CD14-positive monocyte (primary cell): Measurements from ENCODE around the gene CNTN4. TPM values are rescaled to one million over a fixed set of nuclear protein-coding genes. Genes with fewer than 3 reads are reported as not detected.

Experiments used
- DNase-seq, 3 donors: peaks; one replicate each; pipeline ENCODE4 v3.0.0-alpha.2; 2011 to 2022
- H2AFZ ChIP-seq: 2 replicates; pipeline ENCODE4 v1.6.0; 2012; ENCODE audit warnings: mild to moderate bottlenecking, low read depth, low read length, inconsistent platforms; ENCODE audit not compliant: insufficient read depth, poor library complexity, severe bottlenecking
- H3K27ac ChIP-seq, 2 donors: 1 replicate in 1 of 2; 2 replicates in 1 of 2; pipeline ENCODE4 v1.5.1; 2012 to 2013; ENCODE audit warnings: low read length in 2 of 2, control low read depth in 1 of 2, inconsistent platforms in 1 of 2, low read depth in 1 of 2, mild to moderate bottlenecking in 1 of 2
- H3K27me3 ChIP-seq, 2 donors: one replicate each; pipeline versions ENCODE4 v1.6.0 to v1.6.1; 2011 to 2013; ENCODE audit warnings: low read length in 2 of 2; ENCODE audit not compliant: control insufficient read depth in 2 of 2, insufficient read depth in 2 of 2
- H3K36me3 ChIP-seq, 2 donors: replicated peaks in 1 of 2; 1 replicate in 1 of 2; 2 replicates in 1 of 2; pipeline versions ENCODE4 v1.5.1 to v1.6.1; 2012 to 2013; ENCODE audit warnings: low read length in 2 of 2, control low read depth in 1 of 2, inconsistent platforms in 1 of 2, mild to moderate bottlenecking in 1 of 2; ENCODE audit not compliant: insufficient read depth in 2 of 2, control insufficient read depth in 1 of 2
- H3K4me1 ChIP-seq, 2 donors: 1 replicate in 1 of 2; 2 replicates in 1 of 2; pipeline versions ENCODE4 v1.5.1 to v1.6.1; 2012 to 2013; ENCODE audit warnings: low read length in 2 of 2, control low read depth in 1 of 2, inconsistent platforms in 1 of 2, mild to moderate bottlenecking in 1 of 2, moderate library complexity in 1 of 2; ENCODE audit not compliant: insufficient read depth in 2 of 2, control insufficient read depth in 1 of 2
- H3K4me2 ChIP-seq: replicated peaks from 2 replicates; pipeline ENCODE3; 2012; ENCODE audit warnings: low read length, moderate library complexity, mild to moderate bottlenecking; ENCODE audit not compliant: poor library complexity, severe bottlenecking; ENCODE audit errors: extremely low read depth
- H3K4me3 ChIP-seq, 3 experiments: fragments of 200-600 bp in 1 of 3; sonication (generic) in 1 of 3; replicated peaks in 1 of 3; 1 replicate in 2 of 3; 2 replicates in 1 of 3; pipeline ENCODE4 v1.5.1; 2011 to 2013; ENCODE audit warnings: low read length in 3 of 3, mild to moderate bottlenecking in 3 of 3, control low read depth in 2 of 3, low read depth in 2 of 3, inconsistent platforms in 1 of 3, moderate library complexity in 1 of 3
- H3K79me2 ChIP-seq: 2 replicates; pipeline ENCODE4 v1.6.0; 2012; ENCODE audit warnings: mild to moderate bottlenecking, control low read depth, inconsistent platforms, low read length, moderate library complexity; ENCODE audit not compliant: insufficient read depth
- H3K9ac ChIP-seq: 2 replicates; pipeline ENCODE4 v1.6.0; 2017; ENCODE audit warnings: low read length, mild to moderate bottlenecking; ENCODE audit not compliant: insufficient read depth, poor library complexity, severe bottlenecking
- H3K9me3 ChIP-seq, 2 donors: replicated peaks in 1 of 2; 1 replicate in 1 of 2; 2 replicates in 1 of 2; pipeline versions ENCODE4 v1.5.1 to v1.6.1; 2012 to 2013; ENCODE audit warnings: low read length in 2 of 2, control low read depth in 1 of 2; ENCODE audit not compliant: control insufficient read depth in 1 of 2, insufficient read depth in 1 of 2
- H4K20me1 ChIP-seq: 2 replicates; pipeline ENCODE4 v1.6.0; 2012; ENCODE audit warnings: mild to moderate bottlenecking, low read length, control low read depth, moderate library complexity; ENCODE audit not compliant: insufficient read depth
- H3K27ac Mint-ChIP-seq, 7 donors: one replicate each; pipeline ENCODE4 v1.8.0; 2020; ENCODE audit warnings: mild to moderate bottlenecking in 7 of 7, mixed read lengths in 7 of 7, moderate library complexity in 6 of 7, inconsistent platforms in 2 of 7
- H3K27me3 Mint-ChIP-seq, 3 donors: one replicate each; pipeline ENCODE4 v1.8.0; 2021 to 2022; ENCODE audit warnings: low read depth in 3 of 3, mild to moderate bottlenecking in 3 of 3, mixed read lengths in 3 of 3, moderate library complexity in 3 of 3, inconsistent platforms in 1 of 3
- H3K36me3 Mint-ChIP-seq, 2 donors: one replicate each; pipeline ENCODE4 v1.8.0; 2020; ENCODE audit warnings: mixed read lengths in 2 of 2, inconsistent platforms in 1 of 2, mild to moderate bottlenecking in 1 of 2
- H3K4me1 Mint-ChIP-seq: one replicate; pipeline ENCODE4 v1.8.0; 2020; ENCODE audit warnings: mild to moderate bottlenecking, mixed read lengths
- H3K4me3 Mint-ChIP-seq, 2 donors: one replicate each; pipeline ENCODE4 v1.8.0; 2020; ENCODE audit warnings: mild to moderate bottlenecking in 2 of 2, mixed read lengths in 2 of 2, moderate library complexity in 1 of 2
- H3K9me3 Mint-ChIP-seq, 7 donors: one replicate each; pipeline ENCODE4 v1.8.0; 2020 to 2022; ENCODE audit warnings: mixed read lengths in 7 of 7, mild to moderate bottlenecking in 6 of 7, moderate library complexity in 6 of 7, inconsistent platforms in 2 of 7
- CTCF ChIP-seq: fragments of 200-600 bp; IDR thresholded peaks from one replicate; pipeline ENCODE4 v1.8.0; 2022; ENCODE audit warnings: antibody characterized with exemption, mild to moderate bottlenecking
- WGBS: methylation state at CpG from one replicate; pipeline ENCODE4 v1.1.5; 2013; ENCODE audit warnings: missing lambda C conversion rate; ENCODE audit not compliant: insufficient coverage; 5-methylcytosine and 5-hydroxymethylcytosine counted together
- intact Hi-C, 2 donors: fragments of 100-400 bp; cut with micrococcal nuclease; formaldehyde crosslinking; loops; one replicate each; pipeline versions ENCODE4 v1.15.0 to v1.15.1; 2023
- polyA plus RNA-seq, 3 donors: library from polyadenylated mRNA; depleted of rRNA in 1 of 3; unstranded in 2 of 3; stranded (reverse) in 1 of 3; fragments of 300-500 nt in 2 of 3; fragments of >200 nt in 1 of 3; fragmentation: Illumina TruSeq in 2 of 3; gene quantifications; 1 replicate in 2 of 3; 2 replicates in 1 of 3; pipeline ENCODE4 v1.2.3, GENCODE V29; 2012 to 2021

The CNTN4 gene
- polyA plus RNA-seq, 3 donors = not detected

- 60% methylated on average over 2 of the region's 2 CpGs for WGBS
- H3K9ac ChIP-seq = no peak overlapping the region
- H3K4me3 Mint-ChIP-seq = no peak overlapping the region
- H3K27me3 ChIP-seq = no peaks in the 10 kb centered on the region
- H3K9me3 Mint-ChIP-seq = peaks cover 0 to 6% (median 0%) of the 10 kb centered on the region in 7 donors
- H3K27me3 Mint-ChIP-seq = peaks cover 0 to 2% (median 0%) of the 10 kb centered on the region in 3 donors
- no peaks in the 10 kb centered on the region for H3K36me3 ChIP-seq
- no peaks in the 10 kb centered on the region for H3K36me3 Mint-ChIP-seq
- no peak overlapping the region for H3K4me2 ChIP-seq
- no peaks in the 10 kb centered on the region for H3K4me1 Mint-ChIP-seq
- no peak overlapping the region for H2AFZ ChIP-seq
- no peaks in the 10 kb centered on the region for H3K4me1 ChIP-seq
- no peak overlapping the region for H3K27ac Mint-ChIP-seq
- H3K4me3 ChIP-seq = no peak overlapping the region
- intact Hi-C loops = no loop called here
- no peak overlapping the region for H3K27ac ChIP-seq
- DNase-seq = no peak
- H4K20me1 ChIP-seq = no peaks in the 10 kb centered on the region
- no peaks in the 10 kb centered on the region for H3K9me3 ChIP-seq
- TF ChIP-seq CTCF = no peak
- H3K79me2 ChIP-seq = no peaks in the 10 kb centered on the region
Measured at GRCh38 chr3:2889736-2890135, 791.1 kb downstream of the CNTN4 start.

- H3K4me3 Mint-ChIP-seq = no peak overlapping the region
- H3K4me1 ChIP-seq = no peaks in the 10 kb centered on the region
- TF ChIP-seq CTCF = no peak
- no peak overlapping the region for H3K27ac ChIP-seq
- H3K36me3 ChIP-seq = no peaks in the 10 kb centered on the region
- H4K20me1 ChIP-seq = no peaks in the 10 kb centered on the region
- no peaks in the 10 kb centered on the region for H3K79me2 ChIP-seq
- no peaks in the 10 kb centered on the region for H3K27me3 Mint-ChIP-seq
- no peaks in the 10 kb centered on the region for H3K27me3 ChIP-seq
- peaks cover 0 to 7% (median 0%) of the 10 kb centered on the region in 7 donors for H3K9me3 Mint-ChIP-seq
- H3K4me1 Mint-ChIP-seq = no peaks in the 10 kb centered on the region
- no peak overlapping the region for H3K27ac Mint-ChIP-seq
- no peak overlapping the region for H3K9ac ChIP-seq
- no peaks in the 10 kb centered on the region for H3K9me3 ChIP-seq
- WGBS = 80% methylated on average over 1 of the region's 3 CpGs
- H3K4me2 ChIP-seq = no peak overlapping the region
- H3K36me3 Mint-ChIP-seq = no peaks in the 10 kb centered on the region
- H3K4me3 ChIP-seq = no peak overlapping the region
- DNase-seq = no peak
- intact Hi-C loops = no loop called here
- H2AFZ ChIP-seq = no peak overlapping the region
Measured at GRCh38 chr3:2896308-2896939, 797.8 kb downstream of the CNTN4 start.
